ENCODE measurements around the gene RPL7A. TPM values are rescaled to one million over a fixed set of nuclear protein-coding genes. Genes with fewer than 3 reads are reported as not detected.

Gene RPL7A
- total RNA-seq, 1 experiment from 2014 or later, result 2,895 TPM

DNA sequence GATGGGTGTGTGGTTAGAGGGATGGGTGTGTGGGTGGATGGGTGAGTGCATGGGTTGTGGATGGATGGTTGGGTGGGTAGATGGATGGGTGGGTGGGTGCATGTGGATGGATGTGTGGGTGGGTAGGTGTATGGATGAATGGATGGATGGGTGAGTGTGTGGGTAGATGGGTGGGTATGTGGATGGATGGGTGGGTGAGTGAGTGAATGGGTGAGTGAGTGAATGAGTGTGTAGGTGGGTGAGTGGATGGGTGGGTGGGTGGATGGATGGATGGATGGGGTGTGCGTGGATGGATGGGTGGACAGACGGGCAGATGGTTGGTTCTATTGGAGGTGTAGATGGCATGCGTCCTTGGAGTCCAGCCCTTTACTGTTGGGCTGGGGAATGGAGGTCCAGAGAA lies 45.4 kb downstream of the RPL7A start:
- no peaks in the 10 kb centered on the region for H4K20me1 ChIP-seq (ENCODE audit: control insufficient read depth, insufficient read depth, insufficient read length)
- no peak overlapping the region for H4K8ac ChIP-seq (replicated peaks; ENCODE audit: insufficient read length, low read depth, low read length)
- H3K18ac ChIP-seq (ENCODE audit: insufficient read length, low read depth, low read length), result no peak overlapping the region
- H4K5ac ChIP-seq (ENCODE audit: insufficient read length, low read depth, low read length), result no peak overlapping the region
- no peak overlapping the region for H2BK15ac ChIP-seq (ENCODE audit: low read depth, low read length)
- no peak overlapping the region for H2BK20ac ChIP-seq (ENCODE audit: low read depth, low read length, poor library complexity, severe bottlenecking)
- Mint-ChIP-seq H3K4me3 (no peak overlapping the region), H3K36me3 (ENCODE audit: insufficient read depth in 1 of 3, low read depth in 3 of 3) (peaks cover 0 to 1% (median 0%) of the 10 kb centered on the region in 3 experiments; a peak in 1 of 7 replicates), H3K27ac (no peak overlapping the region), H3K9me3 (peaks cover 15% of the 10 kb centered on the region in 2 experiments), H3K4me1 (peaks cover 0 to 3% of the 10 kb centered on the region in 2 experiments; a peak in 1 of 4 replicates), H3K27me3 (ENCODE audit: low read depth) (peaks cover 42% of the 10 kb centered on the region)
- H3K4me2 ChIP-seq (ENCODE audit: insufficient read depth, insufficient read length, low read length), result no peak overlapping the region
- H3K4ac ChIP-seq (ENCODE audit: low read depth, low read length), result no peak overlapping the region
- no peaks in the 10 kb centered on the region for H3K9me3 ChIP-seq (ENCODE audit: control insufficient read depth, low read depth, low read length)
- no peak overlapping the region for H4K91ac ChIP-seq (ENCODE audit: insufficient read length, low read depth, low read length)
- no peak overlapping the region for H2BK120ac ChIP-seq (ENCODE audit: low read depth, low read length, poor library complexity, severe bottlenecking)
- no peak overlapping the region for H2BK5ac ChIP-seq (ENCODE audit: insufficient read length, low read length)
- WGBS (ENCODE audit: extremely low coverage, insufficient read length, low lambda C conversion rate), result no CpG with 5 or more reads among the region's 3 CpGs
- no peak overlapping the region for H3K56ac ChIP-seq (ENCODE audit: insufficient read length, low read depth, low read length)
- H3K4me1 ChIP-seq (ENCODE audit: insufficient read depth, low read length), result no peaks in the 10 kb centered on the region
- DNase-seq, result no peak
- H2AFZ ChIP-seq (ENCODE audit: low read length), result no peak overlapping the region
- no peak overlapping the region for H3K9ac ChIP-seq (ENCODE audit: extremely low read depth, insufficient read length, low read length)
- no peak overlapping the region for H3K27ac ChIP-seq (ENCODE audit: insufficient read length, low read depth, low read length)
- no peaks in the 10 kb centered on the region for H3K23me2 ChIP-seq (ENCODE audit: insufficient read length, low read depth, low read length, poor library complexity, severe bottlenecking)
- H3K79me2 ChIP-seq (ENCODE audit: insufficient read depth, low read length), result no peaks in the 10 kb centered on the region
- no peak overlapping the region for H3K14ac ChIP-seq (ENCODE audit: insufficient read depth, low read length)
- H3K23ac ChIP-seq (ENCODE audit: insufficient read length, low read depth, low read length), result no peak overlapping the region
- no peaks in the 10 kb centered on the region for H3K79me1 ChIP-seq (ENCODE audit: insufficient read depth, low read depth, low read length, poor library complexity, severe bottlenecking)
- H2BK12ac ChIP-seq (ENCODE audit: insufficient read length, low read depth, low read length), result no peak overlapping the region
- H2AK5ac ChIP-seq (ENCODE audit: insufficient read length, low read length), result no peak overlapping the region
- no peak for TF ChIP-seq CTCF (conservative IDR thresholded peaks at IDR 0.05)
- no peak overlapping the region for H3T11ph ChIP-seq (ENCODE audit: low read length)
- no peaks in the 10 kb centered on the region for H3K27me3 ChIP-seq (ENCODE audit: insufficient read depth, low read length)
